Gastrocnemius medialis (tissue), 4 donors: ENCODE measurements around the gene SMYD3.

Experiments used
- CTCF ChIP-seq, 5 experiments: fragments of 450-650 bp in 3 of 5; fragments of 200-600 bp in 2 of 5; sonication (generic) in 2 of 5; IDR thresholded peaks in 4 of 5; conservative IDR thresholded peaks in 1 of 5; 1 replicate in 4 of 5; 2 replicates in 1 of 5; pipeline ENCODE4 v1.5.1; 2016 to 2019; ENCODE audit warnings: antibody characterized with exemption in 5 of 5, mild to moderate bottlenecking in 3 of 5, moderate library complexity in 3 of 5
- POLR2A ChIP-seq, 2 donors: fragments of 450-650 bp; IDR thresholded peaks; one replicate each; pipeline ENCODE4 v1.6.1; 2017; ENCODE audit warnings: antibody characterized with exemption in 2 of 2, mild to moderate bottlenecking in 2 of 2, moderate library complexity in 2 of 2

DNA sequence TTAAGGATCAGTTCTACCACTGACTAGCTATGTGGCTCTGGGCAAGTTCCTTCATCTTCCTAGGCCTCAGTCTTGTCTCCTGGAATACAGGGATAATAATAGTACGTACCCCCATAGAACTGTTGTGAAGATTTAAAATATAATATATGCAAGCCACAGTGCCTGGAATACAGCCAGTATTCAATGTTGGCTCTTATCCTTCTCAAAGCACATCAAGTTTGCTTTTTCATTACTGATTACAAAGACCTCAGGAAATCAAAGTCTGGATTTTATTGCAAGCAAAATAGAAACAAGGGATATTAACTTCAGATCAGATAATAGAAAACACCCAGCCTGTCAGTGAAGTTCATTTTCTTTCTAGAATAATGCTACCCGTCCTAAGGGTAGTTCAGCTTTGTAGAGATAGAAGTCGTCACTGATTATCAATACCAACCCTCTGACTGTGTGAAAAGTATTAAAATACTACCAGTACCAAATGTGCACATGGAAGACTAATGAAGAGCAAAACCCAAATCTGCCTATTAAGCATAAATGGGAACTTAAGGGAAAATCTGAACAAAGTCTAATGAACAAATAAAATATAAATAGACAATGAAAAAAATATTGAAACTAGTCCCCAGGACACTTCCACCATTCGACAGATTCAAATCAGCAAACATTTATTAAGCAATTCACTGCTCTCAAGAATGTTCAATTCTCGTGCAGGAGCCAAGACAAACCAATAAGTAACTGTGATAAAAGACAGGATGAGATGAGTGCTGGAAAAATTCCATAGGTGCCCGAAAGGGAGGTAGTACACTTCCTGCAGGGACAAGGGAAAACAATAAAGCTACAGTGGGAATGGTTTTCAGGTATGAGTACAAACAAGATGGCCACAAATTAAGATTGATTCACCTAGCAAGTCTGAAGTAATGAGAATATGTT, 206.2 kb downstream of the SMYD3 start:
- no peak for TF ChIP-seq CTCF (IDR thresholded peaks at IDR 0.05 in 4 of 5, conservative IDR thresholded peaks at IDR 0.05 in 1 of 5)
- no peak for TF ChIP-seq POLR2A (IDR thresholded peaks at IDR 0.05)
